HCT116 (cell line): ENCODE data around the gene PLEKHA6. TPM values are rescaled to one million over a fixed set of nuclear protein-coding genes. Genes with fewer than 3 reads are reported as not detected.

ENCODE experiments used
- ATAC-seq: fragments of 200-7000 bp; cut with Tn5 transposase; 2 replicates; pipeline ENCODE4 v1.9.1; 2020; ENCODE audit warnings: mild to moderate bottlenecking, moderate library complexity
- BruUV-seq: library from RNA; stranded (reverse); fragments of 400-500 nt; replicated peaks from 2 replicates; lab custom pipeline; 2021; lab: Mats Ljungman, UMichigan
- CTCF ChIA-PET: fragments of 300-600 bp; sonication (Branson Sonifier 250); formaldehyde crosslinking; loops from one replicate; lab custom pipeline; 2021; ENCODE audit warnings: antibody characterized with exemption; lab: Charles Lee
- POLR2A ChIA-PET: fragments of 300-600, 350-600 bp; sonication (Branson Sonifier 250); formaldehyde crosslinking; loops from one replicate; lab custom pipeline; 2021; ENCODE audit warnings: antibody characterized with exemption; lab: Charles Lee
- RAD21 ChIA-PET, 2 experiments: fragments of 300-600 bp; sonication (Branson Sonifier 250); formaldehyde crosslinking; loops; one replicate each; lab custom pipeline; 2023; ENCODE audit warnings: low total read pairs in 2 of 2; ENCODE audit not compliant: uncharacterized antibody in 2 of 2, unreplicated experiment in 2 of 2, low non-redundant PET in 1 of 2; lab: Charles Lee
- DNase-seq: peaks from one replicate; pipeline ENCODE4 v3.0.0-alpha.2; 2010; ENCODE audit warnings: low read depth, low spot score
- H2AFZ ChIP-seq: fragments of 200-600 bp; shearing (Covaris generic), sonication (generic); 2 replicates; pipeline ENCODE4 v1.6.1; 2017; ENCODE audit warnings: low read depth, mixed run types, mixed read lengths, antibody characterized with exemption, low read length; ENCODE audit not compliant: poor library complexity, severe bottlenecking
- H3K27ac ChIP-seq: 2 replicates; pipeline ENCODE4 v1.5.1; 2012; ENCODE audit warnings: low read depth, low read length
- H3K27me3 ChIP-seq: fragments of 200-600 bp; sonication (generic); 2 replicates; pipeline ENCODE4 v1.6.1; 2016; ENCODE audit warnings: mixed run types, low read length, mixed read lengths; ENCODE audit not compliant: insufficient read depth
- H3K36me3 ChIP-seq, 2 experiments: fragments of 200-500 bp in 1 of 2; fragments of 200-600 bp in 1 of 2; sonication (Bioruptor generic) in 1 of 2; sonication (generic) in 1 of 2; 2 replicates each; pipeline versions ENCODE4 v1.5.1 to v1.6.1; 2014 to 2016; ENCODE audit warnings: low read length in 2 of 2, inconsistent platforms in 1 of 2, mixed read lengths in 1 of 2, mixed run types in 1 of 2; ENCODE audit not compliant: insufficient read depth in 2 of 2, control insufficient read depth in 1 of 2
- H3K4me1 ChIP-seq, 2 experiments: fragments of 200-600 bp in 1 of 2; sonication (generic) in 1 of 2; 2 replicates each; pipeline versions ENCODE4 v1.5.1 to v1.6.1; 2012 to 2017; ENCODE audit warnings: low read length in 2 of 2, inconsistent platforms in 1 of 2, mild to moderate bottlenecking in 1 of 2, mixed read lengths in 1 of 2, mixed run types in 1 of 2, moderate library complexity in 1 of 2; ENCODE audit not compliant: insufficient read depth in 2 of 2, control insufficient read depth in 1 of 2
- H3K4me2 ChIP-seq: fragments of 200-600 bp; sonication (generic); 2 replicates; pipeline ENCODE4 v1.6.1; 2017; ENCODE audit warnings: mixed run types, low read length, mixed read lengths
- H3K4me3 ChIP-seq, 2 experiments: fragments of 200-600 bp in 1 of 2; sonication (generic) in 1 of 2; replicated peaks in 1 of 2; 2 replicates each; pipeline ENCODE4 v1.5.1; 2011 to 2016; ENCODE audit warnings: low read length in 2 of 2, control low read depth in 1 of 2, low read depth in 1 of 2, mild to moderate bottlenecking in 1 of 2, mixed read lengths in 1 of 2, mixed run types in 1 of 2
- H3K79me2 ChIP-seq: fragments of 200-600 bp; sonication (generic); 2 replicates; pipeline ENCODE4 v1.6.1; 2017; ENCODE audit warnings: mild to moderate bottlenecking, mixed run types, low read length, moderate library complexity, mixed read lengths; ENCODE audit not compliant: insufficient read depth
- H3K9ac ChIP-seq: fragments of 200-600 bp; sonication (generic); 2 replicates; pipeline ENCODE4 v1.6.1; 2016; ENCODE audit warnings: low read length, mixed read lengths
- H3K9me2 ChIP-seq: fragments of 200-600 bp; sonication (generic), shearing (Covaris generic); 2 replicates; pipeline ENCODE4 v1.6.1; 2017; ENCODE audit warnings: mixed run types, mild to moderate bottlenecking, moderate library complexity; ENCODE audit not compliant: insufficient read depth
- H3K9me3 ChIP-seq, 2 experiments: fragments of 200-500 bp in 1 of 2; fragments of 200-600 bp in 1 of 2; sonication (Bioruptor generic) in 1 of 2; sonication (generic) in 1 of 2; 2 replicates each; pipeline ENCODE4 v1.6.1; 2014 to 2017; ENCODE audit warnings: low read length in 2 of 2, mixed read lengths in 2 of 2, inconsistent platforms in 1 of 2, low read depth in 1 of 2, mild to moderate bottlenecking in 1 of 2, mixed run types in 1 of 2, moderate library complexity in 1 of 2; ENCODE audit not compliant: control insufficient read depth in 1 of 2, insufficient read depth in 1 of 2
- H4K20me1 ChIP-seq: fragments of 200-600 bp; sonication (generic), shearing (Covaris generic); 2 replicates; pipeline ENCODE4 v1.6.1; 2017; ENCODE audit warnings: mixed run types, mild to moderate bottlenecking, moderate library complexity; ENCODE audit not compliant: insufficient read depth
- ATF3 ChIP-seq: IDR thresholded peaks from 2 replicates; pipeline ENCODE4 v1.6.1; 2012
- CBX3 ChIP-seq: IDR thresholded peaks from 2 replicates; pipeline ENCODE4 v1.6.1; 2012; ENCODE audit warnings: low read depth
- EGR1 ChIP-seq: IDR thresholded peaks from 2 replicates; pipeline ENCODE4 v1.6.1; 2012; ENCODE audit warnings: low read depth
- EZH2phosphoT487 ChIP-seq: fragments of 200-600 bp; IDR thresholded peaks from 2 replicates; pipeline ENCODE4 v1.6.1; 2018; ENCODE audit warnings: antibody characterized with exemption, borderline replicate concordance
- POLR2A ChIP-seq: IDR thresholded peaks from 2 replicates; pipeline ENCODE4 v1.7.0; 2011; ENCODE audit warnings: borderline replicate concordance; ENCODE audit not compliant: insufficient read depth, insufficient read length; ENCODE audit errors: extremely low read depth
- POLR2AphosphoS5 ChIP-seq: IDR thresholded peaks from 2 replicates; pipeline ENCODE4 v1.6.1; 2011; ENCODE audit warnings: mild to moderate bottlenecking, low read depth, low read length, moderate library complexity
- RAD21 ChIP-seq: IDR thresholded peaks from 2 replicates; pipeline ENCODE4 v1.6.1; 2012; ENCODE audit warnings: low read depth, mild to moderate bottlenecking
- SIN3A ChIP-seq: IDR thresholded peaks from 2 replicates; pipeline ENCODE4 v1.6.1; 2012; ENCODE audit warnings: low read depth
- SRF ChIP-seq: IDR thresholded peaks from 2 replicates; pipeline ENCODE4 v1.6.1; 2012; ENCODE audit warnings: low read depth
- ZBTB33 ChIP-seq: IDR thresholded peaks from 2 replicates; pipeline ENCODE4 v1.6.1; 2011; ENCODE audit warnings: mild to moderate bottlenecking, low read length, moderate library complexity; ENCODE audit not compliant: insufficient replicate concordance; ENCODE audit errors: extremely low read depth
- ZFX ChIP-seq: fragments of 450-650 bp; IDR thresholded peaks from 2 replicates; pipeline ENCODE4 v1.6.1; 2017
- intact Hi-C: fragments of 100-400 bp; cut with micrococcal nuclease; formaldehyde crosslinking; loops from 2 replicates; pipeline ENCODE4 v1.10.0; 2022
- total RNA-seq: library from RNA; stranded (reverse); gene quantifications from one replicate; pipeline ENCODE4 v1.2.1, GENCODE V29; 2021; ENCODE audit not compliant: unreplicated experiment

PLEKHA6 gene
- total RNA-seq, 1 experiment from 2014 or later = 13.1 TPM

- RAD21 ChIA-PET = no interaction called here
- H3K79me2 ChIP-seq = no peaks in the 10 kb centered on the region
- H3K27me3 ChIP-seq = no peaks in the 10 kb centered on the region
- H2AFZ ChIP-seq = no peak overlapping the region
- H3K9me2 ChIP-seq = no peaks in the 10 kb centered on the region
- H3K4me2 ChIP-seq = no peak overlapping the region
- DNase-seq = no peak
- H4K20me1 ChIP-seq = no peaks in the 10 kb centered on the region
- H3K36me3 ChIP-seq = no peaks in the 10 kb centered on the region
- intact Hi-C loops = no loop called here
- TF ChIP-seq POLR2A (no peak), CBX3 (no peak), EGR1 (no peak), ATF3 (no peak), SIN3A (no peak), POLR2AphosphoS5 (no peak), ZBTB33 (no peak), ZFX (no peak), SRF (no peak), EZH2phosphoT487 (no peak), RAD21 (no peak)
- TF ChIP-seq, all 23 proteins: peak for 0
- ATAC-seq = no peak
- no peak overlapping the region for H3K4me3 ChIP-seq
- H3K27ac ChIP-seq = no peak overlapping the region
- no TSS peak for BruUV-seq
- H3K9ac ChIP-seq = no peak overlapping the region
- peaks cover 21 to 31% of the 10 kb centered on the region in 2 experiments for H3K4me1 ChIP-seq
- CTCF ChIA-PET = no interaction called here
- no peaks in the 10 kb centered on the region for H3K9me3 ChIP-seq
- POLR2A ChIA-PET = no interaction called here
Measured at GRCh38 chr1:204289280-204289679, 70.4 kb downstream of the PLEKHA6 start.
